SK-N-SH treated with all-trans-retinoic acid at 6 μM for 48 hours (cell line): Measurements from ENCODE around the gene TM6SF1.
"Not testable (repeated sequence)": the region's sequence is repeated elsewhere in the genome, so short reads cannot be mapped to it uniquely, and the experiment has no call there.

Experiments used
- ATAC-seq: fragments of 200-7000 bp; cut with Tn5 transposase; 3 replicates; pipeline ENCODE4 v1.9.1; 2020; ENCODE audit warnings: mild to moderate bottlenecking, moderate library complexity
- ARNTL ChIP-seq: fragments of 450-650 bp; formaldehyde crosslinking; IDR thresholded peaks from 2 replicates; pipeline ENCODE4 v1.5.0; 2020; ENCODE audit warnings: low read depth, mild to moderate bottlenecking, moderate library complexity, borderline replicate concordance
- BACH2 ChIP-seq: fragments of 250-450 bp; sonication (Bioruptor Pico); IDR thresholded peaks from 2 replicates; pipeline ENCODE4 v1.9.0; 2021; ENCODE audit warnings: mild to moderate bottlenecking, borderline replicate concordance
- CSDC2 ChIP-seq: fragments of 250-450 bp; sonication (Bioruptor Pico); IDR thresholded peaks from 2 replicates; pipeline ENCODE4 v1.5.0; 2020; ENCODE audit warnings: mild to moderate bottlenecking, moderate library complexity
- GLIS3 ChIP-seq: fragments of 250-450 bp; sonication (Bioruptor Pico); IDR thresholded peaks from 2 replicates; pipeline ENCODE4 v1.5.0; 2020; ENCODE audit warnings: mild to moderate bottlenecking, moderate library complexity
- ISL1 ChIP-seq: fragments of 250-450 bp; sonication (Bioruptor Pico); IDR thresholded peaks from 2 replicates; pipeline ENCODE4 v2.1.2; 2022; ENCODE audit warnings: mild to moderate bottlenecking, moderate library complexity
- OSR1 ChIP-seq: fragments of 250-450 bp; sonication (Bioruptor Pico); IDR thresholded peaks from 2 replicates; pipeline ENCODE4 v1.8.0; 2022; ENCODE audit warnings: moderate library complexity, mild to moderate bottlenecking, inconsistent platforms
- PPARA ChIP-seq: fragments of 250-450 bp; sonication (Bioruptor Pico); IDR thresholded peaks from 2 replicates; pipeline ENCODE4 v1.5.0; 2020; ENCODE audit warnings: mild to moderate bottlenecking, borderline replicate concordance
- TCF4 ChIP-seq: fragments of 250-450 bp; sonication (Bioruptor Pico); IDR thresholded peaks from 2 replicates; pipeline ENCODE4 v1.8.0; 2021; ENCODE audit warnings: mild to moderate bottlenecking, moderate library complexity, borderline replicate concordance
- TSHZ2 ChIP-seq: fragments of 250-450 bp; sonication (Bioruptor Pico); IDR thresholded peaks from 2 replicates; pipeline ENCODE4 v1.5.0; 2020; ENCODE audit warnings: mild to moderate bottlenecking, moderate library complexity
- ZC3H10 ChIP-seq: fragments of 250-450 bp; sonication (Bioruptor Pico); IDR thresholded peaks from 2 replicates; pipeline ENCODE4 v1.5.1; 2021; ENCODE audit warnings: mild to moderate bottlenecking, moderate library complexity
- ZFP3 ChIP-seq: fragments of 250-450 bp; sonication (Bioruptor Pico); IDR thresholded peaks from 2 replicates; pipeline ENCODE4 v1.5.0; 2020; ENCODE audit warnings: mild to moderate bottlenecking, moderate library complexity
- ZFP30 ChIP-seq: fragments of 450-650 bp; formaldehyde crosslinking; IDR thresholded peaks from 2 replicates; pipeline ENCODE4 v1.5.0; 2022; ENCODE audit warnings: mild to moderate bottlenecking, moderate library complexity
- ZNF565 ChIP-seq: fragments of 450-650 bp; formaldehyde crosslinking; conservative IDR thresholded peaks from 2 replicates; pipeline ENCODE4 v1.5.0; 2020; ENCODE audit warnings: low read depth, mild to moderate bottlenecking, moderate library complexity
- ZNF70 ChIP-seq: fragments of 450-650 bp; formaldehyde crosslinking; IDR thresholded peaks from 2 replicates; pipeline ENCODE4 v1.5.0; 2020; ENCODE audit warnings: mild to moderate bottlenecking, moderate library complexity
- ZNF8 ChIP-seq: fragments of 450-650 bp; formaldehyde crosslinking; IDR thresholded peaks from 2 replicates; pipeline ENCODE4 v1.5.0; 2020; ENCODE audit warnings: mild to moderate bottlenecking, moderate library complexity
- TF ChIP-seq, protein P1 (sequence below): fragments of 250-450 bp; sonication (Bioruptor Pico); IDR thresholded peaks from 2 replicates; pipeline ENCODE4 v1.5.1; 2020; ENCODE audit warnings: low read depth, mild to moderate bottlenecking, moderate library complexity

The TM6SF1 gene

DNA sequence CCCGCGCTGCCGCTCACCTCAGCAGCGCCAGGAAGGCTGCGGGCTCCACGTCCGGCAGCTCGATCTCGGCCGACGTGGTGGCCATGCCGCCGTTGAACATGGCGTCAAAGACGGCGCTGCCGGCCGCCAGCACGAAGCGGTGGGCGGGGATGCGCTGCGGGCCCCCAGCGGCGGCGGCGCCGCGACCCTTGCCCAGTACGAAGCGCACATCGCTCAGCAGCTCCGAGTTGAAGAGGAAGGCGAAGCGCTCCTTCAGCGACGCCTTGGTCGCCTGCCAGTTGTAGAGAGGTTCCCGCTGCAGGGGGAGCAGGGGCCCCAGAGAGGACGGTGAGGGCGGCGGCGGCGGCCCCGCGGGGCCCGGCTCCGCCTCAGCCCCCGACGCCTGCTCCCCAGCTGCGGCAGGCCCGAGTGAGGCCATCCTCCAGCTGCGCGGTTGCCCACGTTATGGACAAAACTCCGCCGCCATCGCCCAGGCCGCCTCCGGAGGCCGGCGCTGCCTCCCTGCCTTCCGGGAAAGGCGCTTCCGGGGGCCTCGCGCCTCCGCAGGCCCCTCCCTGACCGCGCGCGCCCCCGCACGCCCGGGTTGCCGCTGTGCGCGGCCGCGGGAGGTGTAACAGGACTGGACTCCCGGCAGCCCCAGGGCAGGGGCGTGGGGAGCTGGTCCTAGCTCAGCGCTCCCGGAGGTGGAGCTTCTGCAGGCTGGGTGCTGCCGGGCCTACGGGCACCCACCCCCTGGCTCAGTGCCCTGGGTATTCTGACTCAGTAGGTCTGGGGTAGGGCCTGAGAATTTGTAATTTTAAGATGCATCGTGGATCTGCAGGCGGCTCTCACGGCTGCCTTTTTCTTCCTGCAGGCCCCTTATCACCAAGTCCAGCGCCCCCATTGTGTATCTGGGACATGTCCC lies 40.5 kb upstream of the TM6SF1 start, which contains the start of gene BTBD1 (continued):
- no peak for TF ChIP-seq ARNTL

- ATAC-seq, result no peak
- TF ChIP-seq ZNF565 (no peak), ARNTL (no peak), CSDC2 (no peak), ZNF70 (no peak), ZFP3 (CRISPR knock-in tag) (no peak), GLIS3 (no peak), BACH2 (no peak), ZNF8 (CRISPR knock-in tag) (no peak), ZFP30 (CRISPR knock-in tag) (no peak), OSR1 (CRISPR knock-in tag) (no peak), ISL1 (no peak)
- TF ChIP-seq, protein P1, sequence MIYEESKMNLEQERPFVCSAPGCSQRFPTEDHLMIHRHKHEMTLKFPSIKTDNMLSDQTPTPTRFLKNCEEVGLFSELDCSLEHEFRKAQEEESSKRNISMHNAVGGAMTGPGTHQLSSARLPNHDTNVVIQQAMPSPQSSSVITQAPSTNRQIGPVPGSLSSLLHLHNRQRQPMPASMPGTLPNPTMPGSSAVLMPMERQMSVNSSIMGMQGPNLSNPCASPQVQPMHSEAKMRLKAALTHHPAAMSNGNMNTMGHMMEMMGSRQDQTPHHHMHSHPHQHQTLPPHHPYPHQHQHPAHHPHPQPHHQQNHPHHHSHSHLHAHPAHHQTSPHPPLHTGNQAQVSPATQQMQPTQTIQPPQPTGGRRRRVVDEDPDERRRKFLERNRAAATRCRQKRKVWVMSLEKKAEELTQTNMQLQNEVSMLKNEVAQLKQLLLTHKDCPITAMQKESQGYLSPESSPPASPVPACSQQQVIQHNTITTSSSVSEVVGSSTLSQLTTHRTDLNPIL, result no peak
Measured at GRCh38 chr15:83067638-83067962, 39.8 kb upstream of the TM6SF1 start.

GRCh38 chr15:83068054-83068453 lies 39.4 kb upstream of the TM6SF1 start:
- no peak for ATAC-seq
- TF ChIP-seq OSR1 (CRISPR knock-in tag), result no peak
- TF ChIP-seq BACH2, result no peak
- TF ChIP-seq ZC3H10 (CRISPR knock-in tag), result no peak
- no peak for TF ChIP-seq CSDC2
- no peak for TF ChIP-seq PPARA (CRISPR knock-in tag)
- TF ChIP-seq, protein P1, result no peak
- TF ChIP-seq TCF4 (CRISPR knock-in tag), result no peak
- no peak for TF ChIP-seq TSHZ2
- TF ChIP-seq ZNF565, result no peak

DNA sequence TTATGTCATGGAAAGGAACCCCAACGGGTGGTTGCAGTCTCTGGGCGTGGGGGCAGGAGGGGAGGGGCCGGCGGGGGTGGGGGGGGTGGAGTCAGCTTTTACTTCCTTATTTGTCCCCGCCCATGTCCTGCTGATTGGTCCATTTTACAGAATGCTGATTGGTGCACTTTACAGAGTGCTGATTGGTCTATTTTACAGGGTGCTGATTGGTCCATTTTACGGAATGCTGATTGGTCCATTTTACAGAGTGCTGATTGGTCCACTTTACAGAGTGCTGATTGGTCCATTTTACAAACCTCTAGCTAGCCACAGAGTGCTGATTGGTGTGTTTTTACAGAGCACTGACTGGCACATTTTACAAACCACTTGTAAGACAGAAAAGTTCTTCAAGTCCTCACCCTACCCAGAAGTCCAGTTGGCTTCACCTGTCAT lies 38.2 kb upstream of the TM6SF1 start:
- ATAC-seq, result not testable (repeated sequence)

DNA sequence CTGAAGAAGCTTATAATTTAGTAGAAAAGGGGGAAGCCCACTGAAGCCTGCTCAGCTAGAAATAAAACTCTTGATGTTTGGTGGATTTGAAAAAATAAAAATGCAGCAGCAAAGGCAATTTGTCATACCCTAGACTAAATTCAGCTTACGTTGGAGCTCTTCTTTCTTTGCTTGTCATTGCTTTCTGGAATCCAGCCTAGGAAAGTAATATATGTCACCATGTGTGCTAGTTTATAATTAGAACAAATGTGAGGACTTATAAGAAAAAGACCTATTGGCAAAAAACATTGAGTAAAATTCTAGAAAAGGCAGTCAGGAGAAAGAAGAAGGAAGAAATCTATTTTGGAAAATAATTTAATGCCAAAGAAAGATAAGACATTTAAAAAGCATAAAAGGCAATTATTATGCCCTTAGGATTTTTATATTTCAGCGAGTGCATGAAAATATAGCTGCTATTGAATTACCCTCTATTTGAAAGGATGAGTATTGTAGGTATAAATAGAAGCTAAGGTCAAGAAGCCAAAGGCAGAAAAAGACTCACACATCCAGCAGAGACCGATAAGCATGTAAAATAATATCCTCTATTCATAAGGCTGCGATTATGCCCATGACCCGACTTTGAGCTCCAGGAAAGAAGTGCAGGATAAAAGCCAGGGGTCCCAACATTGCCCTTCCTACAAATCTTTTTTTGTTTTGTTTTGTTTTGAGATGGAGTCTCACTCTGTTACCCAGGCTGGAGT lies 29.8 kb upstream of the TM6SF1 start:
- TF ChIP-seq CSDC2 (no peak), TCF4 (CRISPR knock-in tag) (no peak), PPARA (CRISPR knock-in tag) (no peak), ZNF70 (no peak), ZFP3 (CRISPR knock-in tag) (no peak), ARNTL (no peak), TSHZ2 (no peak)
- TF ChIP-seq, all 23 proteins: peak for 0
- no peak for ATAC-seq
